Germinal center (tissue), 1 donor: ENCODE measurements around the gene KCTD16.
A peak's percentile ranks its signal among the peaks of the same experiment; 100 is the strongest.

Source experiments
- DNase-seq: peaks from one replicate; pipeline ENCODE4 v3.0.0; 2012; ENCODE audit warnings: mixed read lengths, low spot score

KCTD16 gene

DNA sequence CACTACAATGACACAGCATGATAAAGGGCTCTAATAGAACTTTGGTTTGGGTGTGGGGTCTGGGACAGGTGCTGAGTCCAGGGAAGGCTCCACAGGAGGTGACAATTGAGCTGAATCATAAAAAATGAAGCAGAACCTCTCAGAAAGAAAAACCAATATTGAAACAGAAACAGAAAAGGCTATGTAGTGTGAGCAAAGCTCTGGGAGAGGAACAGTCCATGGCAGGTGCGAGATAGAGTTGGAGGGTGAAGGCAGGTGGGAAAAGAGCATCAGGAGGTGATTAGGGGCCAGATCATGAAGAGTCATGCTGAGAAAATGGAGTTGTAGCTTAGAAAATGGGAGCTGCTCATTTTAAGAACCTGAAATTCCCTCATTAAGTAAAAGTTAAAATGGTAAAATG lies 164.9 kb downstream of the KCTD16 start:
- no peak for DNase-seq

GRCh38 chr5:144336191-144336961 lies 165.7 kb downstream of the KCTD16 start:
- DNase-seq, result no peak

- no peak for DNase-seq
Measured at GRCh38 chr5:144352330-144352729, 181.7 kb downstream of the KCTD16 start.

DNA sequence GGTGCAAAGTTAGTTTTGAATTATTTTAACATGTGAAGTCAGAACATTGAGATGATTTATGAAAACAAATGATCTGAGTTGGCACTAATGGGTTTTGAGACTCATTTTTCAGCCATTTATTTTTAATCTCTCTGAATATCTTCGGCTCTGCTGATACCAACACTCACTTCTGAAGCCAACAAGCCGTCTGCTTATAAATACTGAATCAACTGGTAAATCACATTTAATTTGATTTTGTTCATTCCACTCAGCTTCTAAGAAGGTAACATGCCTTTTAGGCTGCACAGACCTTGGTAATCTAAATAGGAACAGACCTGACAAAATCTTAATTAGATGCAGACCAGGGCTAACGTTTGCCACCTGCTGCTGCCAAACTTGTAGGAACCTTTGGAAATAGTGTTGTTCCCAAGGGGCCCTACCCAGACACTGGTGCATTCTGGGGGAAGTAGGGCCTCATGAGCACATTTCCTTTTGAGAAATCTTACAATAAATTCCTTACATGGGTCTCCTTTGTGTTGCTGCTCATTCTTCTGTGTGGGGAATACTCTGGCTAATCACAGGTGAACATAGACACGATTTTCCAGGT lies 182.2 kb downstream of the KCTD16 start:
- no peak for DNase-seq

DNA sequence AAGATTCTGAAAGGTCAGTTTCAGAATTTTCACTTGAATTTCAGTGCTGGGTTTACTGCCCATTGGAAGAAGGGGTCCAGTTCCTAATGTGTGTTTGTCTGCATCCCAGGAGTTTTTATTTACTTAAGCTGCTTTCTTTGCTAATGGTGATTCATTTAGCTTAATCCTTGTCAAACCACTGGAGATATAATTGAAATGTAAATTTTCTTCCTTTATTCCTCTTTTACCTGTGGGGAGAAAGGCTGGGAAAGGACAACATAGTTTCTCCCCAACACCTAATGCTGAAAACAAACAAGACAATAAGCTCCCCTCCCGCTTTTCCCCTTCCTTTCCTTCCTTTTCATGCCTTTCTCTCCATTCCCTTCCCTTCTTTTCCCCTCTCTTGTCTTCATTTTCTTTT lies 185.8 kb downstream of the KCTD16 start:
- no peak for DNase-seq

- no peak for DNase-seq
Measured at GRCh38 chr5:144361406-144361805, 190.7 kb downstream of the KCTD16 start.

DNA sequence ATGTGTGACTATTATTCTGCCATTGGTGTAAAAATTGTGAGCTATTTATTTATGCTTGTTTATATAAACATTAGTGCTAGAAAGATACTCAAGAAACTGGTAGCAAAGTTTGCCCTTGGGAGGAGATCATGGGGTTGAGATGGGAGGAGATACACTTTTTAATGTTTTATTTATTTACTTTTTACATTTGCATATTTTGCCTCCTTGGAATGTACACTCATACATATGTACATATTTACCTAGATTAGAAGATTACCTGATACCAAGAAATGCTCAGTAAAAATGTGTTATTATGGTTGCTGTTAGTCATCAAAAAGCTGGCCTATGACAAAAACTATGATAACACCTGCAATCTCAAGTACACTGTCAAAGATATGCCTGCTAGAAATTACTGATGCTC lies 195.2 kb downstream of the KCTD16 start:
- DNase-seq, result no peak

DNA sequence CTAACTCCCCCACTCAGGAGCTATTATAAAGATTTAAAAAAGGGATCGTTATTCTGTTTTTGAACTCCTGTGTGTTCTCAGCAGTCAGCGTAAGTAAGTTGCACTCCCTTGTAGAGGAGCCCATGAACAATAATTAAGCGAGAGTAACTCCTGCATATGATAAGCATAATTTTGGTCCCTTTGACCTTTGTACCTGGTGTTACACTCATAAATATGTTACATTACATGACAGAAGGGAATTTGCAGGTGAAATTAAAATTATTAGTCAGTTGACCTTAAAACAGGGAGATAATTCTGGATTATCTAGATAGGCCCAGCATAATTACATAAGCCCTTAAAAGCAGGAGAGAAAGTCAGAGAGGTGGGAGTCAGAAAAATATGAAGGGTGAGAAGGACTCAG lies 197.3 kb downstream of the KCTD16 start:
- no peak for DNase-seq

- DNase-seq, result no peak
Measured at GRCh38 chr5:144368556-144368955, 197.9 kb downstream of the KCTD16 start.

- peak; percentile 53 for DNase-seq
Measured at GRCh38 chr5:144369006-144369405, 198.3 kb downstream of the KCTD16 start.

DNA sequence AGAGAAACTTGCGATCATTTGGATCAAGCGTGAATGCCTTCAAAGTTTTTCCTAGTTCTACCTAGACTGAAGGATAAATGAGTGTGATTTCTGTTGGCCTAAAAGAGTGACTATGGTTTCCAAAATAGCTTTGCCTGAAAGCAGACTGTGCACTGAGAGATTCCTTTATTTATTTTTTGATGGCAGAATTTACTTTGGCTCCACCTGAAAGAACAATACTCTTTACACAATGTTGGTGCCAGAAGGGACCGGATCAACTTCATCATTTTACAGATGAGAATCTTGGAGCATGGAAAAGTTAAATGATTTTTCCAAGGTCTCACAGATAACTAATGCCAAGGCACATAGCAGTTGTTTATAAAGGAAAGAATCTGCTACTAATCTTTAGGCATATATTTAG lies 199.6 kb downstream of the KCTD16 start:
- DNase-seq, result no peak

GRCh38 chr5:144374637-144375036 lies 204.0 kb downstream of the KCTD16 start:
- no peak for DNase-seq

DNA sequence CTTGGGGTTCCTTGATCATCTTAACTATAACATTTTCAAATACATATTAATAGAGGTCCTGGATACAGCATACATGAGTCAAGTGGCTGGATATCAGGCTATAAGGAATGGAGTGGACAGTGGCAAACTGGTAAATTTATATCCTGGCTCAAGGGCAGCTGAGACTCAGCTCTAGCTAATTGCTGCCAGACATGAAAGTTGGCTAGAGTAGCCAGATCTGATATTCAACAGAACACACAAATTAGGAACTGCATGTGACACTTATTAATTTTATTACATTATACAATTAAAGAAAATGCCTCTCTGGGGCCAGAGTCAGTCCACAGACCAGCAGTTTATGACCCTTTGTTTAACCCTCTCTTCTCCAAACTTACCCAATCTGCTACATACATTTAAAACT lies 206.5 kb downstream of the KCTD16 start:
- no peak for DNase-seq

DNA sequence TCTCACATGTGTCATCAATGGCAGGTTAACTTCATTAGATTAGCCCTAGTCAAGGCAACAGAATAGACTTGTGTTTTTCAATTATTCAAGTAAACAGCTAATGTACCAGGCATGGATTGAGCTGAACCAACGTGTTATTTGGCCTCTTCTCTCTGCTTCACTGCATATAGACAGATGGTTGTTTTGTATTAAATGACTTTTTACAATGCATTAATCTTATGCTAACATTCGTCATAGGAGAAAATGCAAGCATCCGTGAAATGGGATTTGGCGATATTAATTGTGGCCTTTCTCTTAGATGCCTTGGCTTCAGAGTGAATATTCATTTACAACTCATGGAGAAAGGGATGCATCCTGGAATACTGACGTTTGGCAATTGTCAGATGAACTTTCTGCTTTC lies 208.0 kb downstream of the KCTD16 start:
- no peak for DNase-seq

- no peak for DNase-seq
Measured at GRCh38 chr5:144385597-144385996, 214.9 kb downstream of the KCTD16 start.

DNA sequence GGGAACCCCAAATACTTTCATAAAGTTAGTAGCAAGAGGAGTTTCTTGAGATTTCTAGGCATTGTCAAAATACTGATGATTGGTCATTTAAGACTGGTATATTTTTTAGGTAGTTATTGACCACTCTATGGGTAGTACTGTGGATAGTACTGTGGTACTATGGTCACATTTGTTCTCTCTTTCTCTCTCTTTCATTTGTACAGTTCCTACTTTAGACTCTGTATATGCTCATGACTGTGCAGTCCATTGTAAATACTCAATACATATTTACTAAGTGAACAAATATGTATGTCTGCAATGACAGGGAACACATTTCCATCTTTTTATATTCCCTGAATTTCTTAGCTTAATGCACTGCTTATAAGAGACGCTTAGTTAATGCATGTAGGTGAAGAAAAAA lies 215.6 kb downstream of the KCTD16 start:
- no peak for DNase-seq

- DNase-seq, result no peak
Measured at GRCh38 chr5:144390133-144390532, 219.5 kb downstream of the KCTD16 start.

DNA sequence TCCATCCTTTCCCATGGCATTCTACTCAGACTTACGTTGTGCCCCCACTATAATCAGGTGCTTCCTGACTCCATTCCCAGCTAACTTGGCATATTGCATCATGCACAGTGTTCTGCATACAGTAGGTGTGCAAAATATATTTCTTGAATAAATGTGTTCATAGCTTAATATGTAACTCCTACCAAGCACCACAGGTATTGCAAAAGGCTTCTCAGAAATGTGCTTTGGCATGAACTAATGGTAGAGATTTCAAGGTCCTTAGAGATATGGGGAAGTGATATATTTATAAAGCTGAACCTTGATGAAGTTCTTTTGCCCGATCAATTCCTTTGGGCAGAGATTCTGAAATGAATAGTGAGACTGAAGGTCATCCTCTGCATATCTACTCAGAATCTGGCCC lies 220.4 kb downstream of the KCTD16 start:
- no peak for DNase-seq

DNA sequence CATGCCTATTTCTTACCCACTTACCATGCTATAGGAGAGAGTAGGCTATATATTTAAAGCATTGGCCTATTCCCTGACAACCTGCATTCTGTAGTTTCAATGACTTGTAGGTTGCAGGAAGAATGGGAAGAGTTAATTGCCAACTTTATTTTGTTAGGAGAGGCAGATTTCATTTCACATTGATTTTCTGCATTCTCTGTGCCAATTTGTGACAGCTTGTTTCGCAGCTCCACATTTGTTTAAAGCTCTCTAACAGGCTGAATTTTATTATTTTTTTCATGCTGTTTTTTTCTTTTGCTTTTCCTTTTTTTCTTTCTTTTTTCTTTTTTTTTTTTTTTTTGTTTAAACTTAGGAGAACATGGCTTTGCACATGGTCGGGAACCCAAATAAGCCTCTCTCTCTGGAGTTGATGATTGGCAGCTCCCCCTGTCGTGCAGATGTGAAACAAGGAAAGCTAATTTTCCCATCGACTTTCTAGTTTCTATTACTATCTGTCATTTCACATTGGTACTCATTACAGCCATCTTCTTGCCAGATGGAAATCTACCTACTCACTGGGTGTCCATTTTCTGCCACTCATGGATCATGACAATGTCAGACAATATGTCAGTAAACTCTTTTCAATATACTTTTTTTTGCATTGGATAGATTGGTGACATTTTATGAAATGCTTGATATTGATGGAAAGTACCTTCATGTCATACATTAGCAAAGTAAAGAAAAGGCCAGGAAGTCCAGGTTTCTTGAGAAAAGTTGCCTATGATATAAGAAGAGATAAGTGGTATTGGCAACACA lies 223.2 kb downstream of the KCTD16 start:
- no peak for DNase-seq

DNA sequence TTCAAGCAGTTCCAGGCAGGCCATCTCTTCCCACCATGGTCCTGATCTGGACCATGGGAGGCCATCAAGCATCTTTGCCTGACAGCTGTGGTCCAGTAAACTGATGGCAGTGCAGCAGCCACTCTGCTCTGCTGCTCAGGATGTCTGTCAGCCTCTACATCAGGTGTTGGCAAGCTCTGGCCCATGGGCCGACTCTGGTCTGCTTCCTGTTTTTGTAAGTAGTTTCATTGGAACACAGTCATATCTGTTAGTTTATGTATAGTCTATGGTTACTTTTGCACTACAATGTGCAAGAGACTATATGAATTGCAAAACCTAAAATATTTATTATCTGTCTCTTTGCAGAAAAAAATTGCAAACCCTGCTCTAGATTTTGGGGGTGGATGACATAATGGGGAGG lies 225.0 kb downstream of the KCTD16 start:
- DNase-seq, result peak; percentile 8

- no peak for DNase-seq
Measured at GRCh38 chr5:144403058-144403457, 232.4 kb downstream of the KCTD16 start.

GRCh38 chr5:144403817-144404420 lies 233.2 kb downstream of the KCTD16 start:
- DNase-seq, result no peak

DNA sequence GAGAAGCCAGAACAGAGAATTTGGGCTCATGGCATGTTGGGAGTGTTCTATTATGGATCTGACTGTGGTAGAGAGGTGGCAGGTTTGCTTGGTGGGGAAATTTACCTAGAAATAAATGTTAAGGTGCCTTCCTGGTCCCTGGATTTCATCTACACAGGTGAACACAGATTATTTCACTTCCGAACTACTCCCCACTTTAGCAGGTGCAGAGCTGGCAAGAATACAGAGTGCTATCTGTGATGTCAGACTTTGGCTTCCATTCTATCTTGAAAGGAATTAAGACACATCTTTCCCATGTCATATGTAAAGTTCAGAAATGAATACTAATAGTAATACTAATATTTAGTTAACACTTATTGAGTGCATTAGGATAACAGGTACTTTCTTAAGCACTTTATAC lies 234.0 kb downstream of the KCTD16 start:
- no peak for DNase-seq
